Fibroblast of villous mesenchyme (primary cell): ENCODE data around the gene ARX. TPM values are rescaled to one million over a fixed set of nuclear protein-coding genes. Genes with fewer than 3 reads are reported as not detected.

Experiments
- DNase-seq: peaks from one replicate; pipeline ENCODE4 v3.0.0-alpha.2; 2010; ENCODE audit warnings: low read depth
- H3K4me3 ChIP-seq: 2 replicates; pipeline ENCODE4 v1.5.1; 2011; ENCODE audit warnings: low read depth, mild to moderate bottlenecking, low read length
- total RNA-seq: library from RNA; depleted of rRNA; stranded (reverse); fragments of >200 nt; gene quantifications from 2 replicates; pipeline ENCODE4 v1.2.3, GENCODE V29; 2012
- TF ChIP-seq, protein P1 (sequence below): IDR thresholded peaks from 2 replicates; pipeline ENCODE4 v1.5.1; 2012; ENCODE audit warnings: low read depth, mild to moderate bottlenecking, low read length; ENCODE audit not compliant: insufficient read depth

The ARX gene
- total RNA-seq, 1 donor = not detected

DNA sequence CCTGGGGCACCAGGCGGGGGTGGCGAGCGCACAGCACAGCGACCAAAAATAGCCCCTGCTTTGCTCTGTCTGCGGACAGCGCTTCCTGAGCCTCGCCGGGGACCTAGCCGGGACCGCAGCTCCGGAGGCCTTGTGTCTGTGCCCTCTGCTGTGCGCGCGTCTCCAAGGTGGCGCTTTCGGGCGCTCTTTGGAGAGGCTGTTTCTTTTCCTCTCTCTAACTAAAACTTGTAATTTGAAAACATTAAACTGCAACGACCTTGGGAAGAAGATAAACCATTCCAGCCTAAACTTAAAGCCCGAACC, 3.4 kb downstream of the ARX start:
- TF ChIP-seq, protein P1, sequence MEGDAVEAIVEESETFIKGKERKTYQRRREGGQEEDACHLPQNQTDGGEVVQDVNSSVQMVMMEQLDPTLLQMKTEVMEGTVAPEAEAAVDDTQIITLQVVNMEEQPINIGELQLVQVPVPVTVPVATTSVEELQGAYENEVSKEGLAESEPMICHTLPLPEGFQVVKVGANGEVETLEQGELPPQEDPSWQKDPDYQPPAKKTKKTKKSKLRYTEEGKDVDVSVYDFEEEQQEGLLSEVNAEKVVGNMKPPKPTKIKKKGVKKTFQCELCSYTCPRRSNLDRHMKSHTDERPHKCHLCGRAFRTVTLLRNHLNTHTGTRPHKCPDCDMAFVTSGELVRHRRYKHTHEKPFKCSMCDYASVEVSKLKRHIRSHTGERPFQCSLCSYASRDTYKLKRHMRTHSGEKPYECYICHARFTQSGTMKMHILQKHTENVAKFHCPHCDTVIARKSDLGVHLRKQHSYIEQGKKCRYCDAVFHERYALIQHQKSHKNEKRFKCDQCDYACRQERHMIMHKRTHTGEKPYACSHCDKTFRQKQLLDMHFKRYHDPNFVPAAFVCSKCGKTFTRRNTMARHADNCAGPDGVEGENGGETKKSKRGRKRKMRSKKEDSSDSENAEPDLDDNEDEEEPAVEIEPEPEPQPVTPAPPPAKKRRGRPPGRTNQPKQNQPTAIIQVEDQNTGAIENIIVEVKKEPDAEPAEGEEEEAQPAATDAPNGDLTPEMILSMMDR = no peak
- DNase-seq = no peak
- H3K4me3 ChIP-seq = no peak overlapping the region

DNA sequence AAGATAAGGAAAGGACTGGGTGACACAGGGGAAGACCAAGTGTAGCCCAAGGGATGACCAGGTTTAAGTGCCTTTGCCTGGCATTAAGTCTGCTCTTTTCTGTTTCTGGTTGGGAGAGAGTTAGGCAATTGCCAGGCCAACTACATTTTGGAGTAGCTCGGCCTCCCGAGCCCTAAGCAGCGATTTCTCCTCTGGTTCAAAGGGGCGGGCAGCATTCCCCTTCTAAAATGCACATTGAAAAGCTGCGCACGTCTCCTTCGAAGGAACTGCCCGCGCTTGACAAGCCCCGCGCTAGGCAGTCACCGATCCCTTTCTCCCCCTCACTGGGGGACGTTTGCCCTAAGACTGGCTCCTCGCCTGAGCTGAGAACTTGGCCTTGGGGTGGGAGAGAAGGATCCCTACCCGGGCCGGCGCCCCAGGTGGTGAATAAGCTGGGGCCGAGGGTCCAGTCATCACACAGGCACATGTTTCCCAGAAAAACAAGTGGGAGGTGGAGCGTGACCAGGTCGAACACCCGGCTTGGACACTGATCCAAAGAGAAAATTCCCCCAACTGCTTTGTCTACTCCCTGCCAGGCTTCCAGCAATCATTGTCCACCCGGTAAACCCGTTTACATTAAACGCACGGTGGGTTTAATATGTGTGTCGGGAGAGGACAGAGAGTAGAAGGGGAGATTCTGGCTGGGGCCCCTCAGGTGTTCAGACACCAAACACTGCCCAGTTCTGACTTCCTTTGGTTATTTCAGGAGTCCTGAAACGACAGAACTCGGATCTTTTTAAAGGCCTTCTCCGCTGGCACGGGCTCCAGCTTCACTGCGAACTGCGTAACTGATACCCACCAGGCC, 4.0 kb downstream of the ARX start:
- TF ChIP-seq, protein P1 = no peak
- DNase-seq = no peak
- H3K4me3 ChIP-seq = no peak overlapping the region

DNA sequence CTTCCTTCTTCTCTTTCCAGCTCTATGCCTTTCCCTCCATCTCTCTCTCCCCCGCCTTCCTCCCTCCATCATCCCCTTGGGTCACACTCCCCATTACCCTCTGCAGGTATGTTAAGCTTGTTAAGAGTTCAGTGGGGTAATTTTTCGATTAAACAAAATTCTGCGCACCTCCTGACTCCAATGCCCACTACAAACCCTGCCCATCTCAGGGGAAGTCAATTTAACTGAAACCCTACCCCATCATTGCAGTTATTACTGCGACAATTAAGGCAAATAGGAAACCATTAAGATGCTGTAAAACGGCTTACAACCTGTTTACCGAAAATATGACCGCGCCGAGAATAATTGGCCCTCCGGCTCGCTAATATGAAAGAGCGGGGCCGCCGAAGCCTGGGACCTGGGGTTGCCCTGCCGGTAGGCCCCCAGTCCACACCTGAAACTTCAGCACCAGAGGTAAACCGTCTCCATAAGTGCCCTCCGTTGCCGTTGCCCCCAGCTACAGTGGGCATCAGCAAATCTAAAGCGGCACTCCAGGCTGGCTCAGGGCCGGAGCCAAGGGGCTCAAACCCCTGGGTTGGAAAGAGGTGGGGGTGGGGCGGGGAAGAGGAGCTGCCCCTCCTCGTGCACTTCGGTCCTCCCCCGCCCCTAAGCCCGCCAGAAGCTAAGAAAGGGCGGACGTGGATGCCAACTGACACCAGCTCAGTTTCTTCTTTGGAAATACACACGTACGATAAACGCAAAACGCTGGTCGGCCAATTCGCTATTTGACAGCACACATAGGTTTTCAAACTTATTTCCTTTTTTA, 4.8 kb downstream of the ARX start:
- no peak overlapping the region for H3K4me3 ChIP-seq
- no peak for DNase-seq
- TF ChIP-seq, protein P1 = no peak

DNA sequence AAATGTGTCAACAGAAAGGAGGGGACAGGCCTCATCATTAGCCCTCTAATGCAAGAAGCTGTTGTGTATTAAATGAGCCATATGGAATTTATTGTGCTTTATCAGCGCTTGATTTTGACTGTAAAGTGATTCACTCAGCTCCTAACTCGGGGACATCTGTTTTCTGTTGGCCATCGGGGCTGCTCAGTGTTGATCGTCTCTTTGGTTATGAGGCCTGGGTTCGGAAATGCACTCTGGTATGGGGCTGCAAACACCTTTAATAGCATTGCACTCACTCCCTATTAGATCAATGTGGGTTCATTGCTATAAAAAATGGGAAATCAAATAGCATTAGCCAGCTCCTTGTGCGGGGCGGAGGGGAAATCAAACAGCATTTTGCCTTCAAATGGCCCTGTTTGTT, 6.4 kb downstream of the ARX start:
- no peak overlapping the region for H3K4me3 ChIP-seq
- TF ChIP-seq, protein P1 = no peak
- no peak for DNase-seq

DNA sequence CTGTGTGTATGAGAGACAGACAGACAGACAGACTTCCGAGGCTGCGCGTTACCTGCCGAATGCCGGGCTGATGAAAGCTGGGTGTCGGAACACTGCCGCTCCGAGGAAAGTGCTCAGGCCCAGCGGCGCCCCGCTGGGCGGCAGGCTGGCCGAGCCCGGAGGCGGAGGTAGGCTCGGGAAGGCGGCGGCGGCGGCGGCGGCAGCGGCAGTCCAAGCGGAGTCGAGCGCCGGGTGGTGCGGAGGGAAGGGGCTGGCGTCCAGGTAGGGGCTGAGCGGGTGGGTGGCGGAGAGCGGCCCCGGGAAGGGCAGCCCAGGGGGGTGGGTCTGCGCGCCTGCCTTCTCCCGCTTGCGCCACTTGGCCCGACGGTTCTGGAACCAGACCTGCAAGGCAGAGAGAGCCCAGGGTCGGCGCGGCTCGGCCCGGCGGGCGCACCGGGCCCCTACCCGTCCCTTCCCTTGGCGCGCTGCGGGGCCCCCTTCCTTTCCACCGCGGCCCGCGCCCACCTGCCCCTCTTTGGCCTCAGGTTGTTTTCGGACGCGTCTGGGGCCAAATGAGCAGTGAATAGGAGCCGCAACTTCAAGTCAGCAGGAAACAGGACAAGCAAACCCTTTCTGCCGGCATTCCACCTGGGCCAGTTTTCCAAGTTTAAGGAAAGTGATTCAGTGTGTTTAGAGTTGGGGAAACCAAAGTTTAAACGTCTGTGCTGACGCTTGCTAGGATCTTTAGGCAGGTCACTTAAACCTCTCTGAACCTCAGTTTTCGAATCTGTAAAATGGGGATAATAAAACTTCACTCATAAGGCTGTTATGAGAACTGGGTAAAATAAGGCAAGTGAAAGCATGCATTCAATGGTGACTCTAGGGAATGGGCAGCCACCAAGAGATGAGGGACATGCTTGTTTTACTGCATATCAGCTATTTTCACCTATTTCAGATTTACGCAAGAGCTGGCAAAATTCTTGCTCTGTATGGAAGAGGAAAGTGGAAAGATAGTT, 8.4 kb downstream of the ARX start:
- TF ChIP-seq, protein P1 = no peak
- no peak for DNase-seq
- H3K4me3 ChIP-seq = no peak overlapping the region

DNA sequence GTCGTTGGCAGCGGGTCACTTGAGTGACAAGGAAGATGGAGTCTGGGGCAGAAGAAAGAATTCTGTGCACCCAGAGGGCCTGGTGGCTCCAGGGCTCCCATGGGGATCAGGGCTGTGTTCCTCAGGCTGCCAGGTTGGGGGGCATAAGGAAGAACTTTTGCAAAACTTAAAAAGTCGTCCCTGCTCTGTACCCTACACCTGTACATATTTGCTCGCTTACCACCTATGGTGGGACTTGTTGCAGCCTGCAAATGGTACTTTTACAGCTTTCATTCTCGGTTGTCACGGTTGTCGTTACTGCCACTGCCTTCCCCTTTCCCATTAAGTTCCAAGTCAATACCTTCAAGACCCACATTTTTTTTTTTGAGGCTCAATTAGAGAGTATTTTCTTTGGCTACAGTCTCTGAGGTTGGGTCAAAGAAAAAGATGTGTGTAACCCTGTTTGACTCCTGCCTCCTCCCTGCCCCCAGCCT, 9.1 kb downstream of the ARX start:
- TF ChIP-seq, protein P1 = no peak
- DNase-seq = no peak
- H3K4me3 ChIP-seq = no peak overlapping the region
